NK-92 treated with Interleukin-12 subunit alpha and Interleukin-12 subunit beta, amount 100 ng/mL, for 24 hours (cell line): ENCODE data around the gene OR52I1.

Source experiments
- DNase-seq: peaks from one replicate; lab custom pipeline; 2025; lab: John Stamatoyannopoulos, UW

Gene OR52I1

GRCh38 chr11:4593739-4594138 is at the start of gene OR52I1:
Gene OR52I1 (plus strand): TSS chr11:4594039. CDS start chr11:4594039, 0 bp downstream.
- DNase-seq = no peak

DNA sequence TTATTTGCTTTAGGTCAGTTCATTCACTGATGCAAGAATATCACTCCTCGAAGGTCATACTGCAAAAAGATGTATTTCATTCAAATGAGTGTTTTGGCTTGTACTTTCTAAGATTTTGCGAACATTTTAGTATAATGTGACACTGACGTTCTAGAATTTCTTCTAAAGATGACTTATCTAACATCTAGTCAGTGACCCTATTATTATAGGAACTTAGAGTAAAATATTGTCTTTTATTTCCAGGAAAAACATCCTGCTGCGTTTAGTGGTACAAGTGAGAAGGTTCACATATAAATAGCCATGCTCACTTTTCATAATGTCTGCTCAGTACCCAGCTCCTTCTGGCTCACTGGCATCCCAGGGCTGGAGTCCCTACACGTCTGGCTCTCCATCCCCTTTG is 48.9 kb upstream of the OR52I1 start, which contains the start of gene OR52M1:
TSS of gene OR52M1 (plus strand) at position 301 of the 400 bp plus-strand sequence. CDS start at position 301, 0 bp downstream.
- DNase-seq = no peak

DNA sequence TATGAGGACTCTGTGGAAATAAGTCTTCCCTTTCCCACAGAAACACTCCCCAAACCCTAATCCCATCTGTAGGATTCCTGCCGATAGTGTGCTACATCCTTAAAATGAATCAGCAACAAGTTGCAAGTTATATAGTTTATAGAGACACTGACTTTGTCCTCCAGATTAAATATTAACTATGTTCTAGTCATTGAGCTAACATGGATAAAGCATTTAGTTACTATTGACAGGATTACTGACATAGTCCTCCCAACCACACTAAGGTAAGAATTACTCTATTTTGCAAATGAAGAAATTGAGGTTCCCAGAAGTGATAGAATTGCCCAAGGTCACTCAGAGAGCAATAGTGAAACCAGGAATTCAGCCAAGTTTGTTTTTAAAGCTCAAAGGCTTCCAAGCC is 47.0 kb upstream of the OR52I1 start:
- DNase-seq = no peak

DNA sequence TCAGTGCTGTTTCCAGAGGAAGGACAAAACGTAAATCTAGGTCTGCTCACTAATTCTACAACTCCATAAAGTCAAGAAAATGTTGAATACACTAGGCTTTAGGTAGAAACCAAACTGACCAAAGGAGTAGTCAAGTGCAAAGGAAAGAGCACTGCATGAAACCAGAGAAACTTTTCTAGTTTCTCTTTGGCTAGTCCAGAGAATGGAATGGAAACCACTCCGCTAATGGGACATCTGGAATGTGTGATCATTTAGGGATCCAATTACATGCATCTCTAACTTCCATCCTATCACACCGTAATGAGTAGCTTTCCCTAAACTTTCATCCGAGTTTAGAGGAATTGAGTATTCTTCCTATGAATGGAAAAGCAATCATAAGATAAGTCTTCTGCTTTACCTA is 46.4 kb upstream of the OR52I1 start:
- DNase-seq = no peak

GRCh38 chr11:4551346-4551979 is 42.4 kb upstream of the OR52I1 start:
- no peak for DNase-seq

DNA sequence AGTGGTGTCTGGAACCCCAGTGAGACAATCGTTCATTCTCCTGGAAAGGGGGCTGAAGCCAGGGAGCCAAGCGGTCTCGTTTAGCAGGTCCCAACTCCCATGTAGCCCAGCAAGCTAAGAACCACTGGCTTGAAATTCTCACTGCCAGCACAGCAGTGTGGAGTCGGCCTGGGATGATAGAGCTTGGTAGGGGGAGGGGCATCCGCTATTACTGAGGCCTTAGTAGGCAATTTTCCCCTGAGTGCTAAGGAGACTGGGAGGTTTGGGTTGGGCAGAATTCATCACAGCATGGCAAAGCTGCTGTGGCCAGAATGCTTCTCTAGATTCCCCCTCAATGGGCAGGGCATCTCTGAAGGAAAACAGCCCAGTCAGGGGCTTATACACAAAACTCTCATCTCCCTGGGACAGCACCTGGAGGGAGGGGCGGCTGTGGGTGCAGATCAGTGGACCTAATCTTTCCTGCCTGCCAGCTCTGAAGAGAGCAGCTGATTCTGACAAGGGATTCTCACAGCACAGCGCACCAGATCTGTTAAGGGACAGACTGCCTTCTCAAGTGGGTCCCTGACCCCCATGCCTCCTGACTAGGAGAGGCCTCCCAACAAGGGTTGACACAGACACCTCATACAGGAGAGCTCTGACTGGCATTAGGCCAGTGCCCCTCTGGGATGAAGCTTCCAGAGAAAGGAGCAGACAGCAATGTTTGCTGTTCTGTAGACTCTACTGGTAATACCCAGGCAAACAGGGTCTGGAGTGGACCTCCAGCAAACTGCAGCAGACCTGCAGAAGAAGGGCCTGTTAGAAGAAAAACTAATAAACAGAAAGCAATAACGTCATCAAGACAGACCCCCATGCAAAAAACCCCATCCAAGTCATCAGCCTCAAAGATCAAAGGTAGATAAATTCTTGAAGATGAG is 34.1 kb upstream of the OR52I1 start:
- DNase-seq = no peak

- no peak for DNase-seq
Observed at GRCh38 chr11:4560467-4560866, 33.4 kb upstream of the OR52I1 start.

- no peak for DNase-seq
Observed at GRCh38 chr11:4565371-4565770, 28.5 kb upstream of the OR52I1 start.

DNA sequence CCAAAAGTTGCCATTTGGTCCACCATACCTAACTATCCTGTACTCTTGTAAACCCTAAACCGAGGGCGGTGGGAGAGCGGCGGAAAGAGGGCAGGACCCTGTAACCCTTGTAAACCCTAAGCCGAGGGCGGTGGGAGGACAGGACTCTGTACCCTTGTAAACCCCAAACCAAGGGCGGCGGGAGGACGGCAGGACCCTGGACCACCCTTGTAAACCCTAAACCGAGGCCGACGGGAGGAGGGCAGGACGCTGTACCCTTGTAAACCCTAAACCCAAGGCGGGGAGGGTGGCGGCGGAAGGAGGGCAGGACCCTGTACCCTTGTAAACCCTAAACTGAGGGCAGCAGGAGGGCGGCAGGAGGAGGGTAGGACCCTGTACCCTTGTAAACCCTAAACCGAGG is 24.8 kb upstream of the OR52I1 start:
- DNase-seq = no peak

DNA sequence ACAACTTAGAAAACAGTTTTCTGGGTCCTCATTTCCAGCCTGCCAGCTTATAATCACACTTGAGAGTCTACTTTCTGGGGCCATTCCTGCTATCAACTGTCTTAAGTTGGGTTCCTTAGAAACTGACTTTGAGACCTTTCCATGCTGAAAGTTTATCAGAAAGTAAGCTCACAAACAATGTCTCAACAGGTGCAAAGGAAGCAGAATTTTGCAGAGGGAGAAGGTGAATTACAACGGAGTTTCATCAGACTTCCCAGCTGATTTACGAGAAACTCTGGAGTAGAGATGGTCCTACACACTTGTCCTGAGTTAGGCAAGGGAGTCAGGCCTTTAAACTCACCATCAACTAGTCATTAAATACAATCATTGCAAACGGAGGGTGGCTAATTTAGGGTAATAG is 17.0 kb upstream of the OR52I1 start:
- DNase-seq = no peak

DNA sequence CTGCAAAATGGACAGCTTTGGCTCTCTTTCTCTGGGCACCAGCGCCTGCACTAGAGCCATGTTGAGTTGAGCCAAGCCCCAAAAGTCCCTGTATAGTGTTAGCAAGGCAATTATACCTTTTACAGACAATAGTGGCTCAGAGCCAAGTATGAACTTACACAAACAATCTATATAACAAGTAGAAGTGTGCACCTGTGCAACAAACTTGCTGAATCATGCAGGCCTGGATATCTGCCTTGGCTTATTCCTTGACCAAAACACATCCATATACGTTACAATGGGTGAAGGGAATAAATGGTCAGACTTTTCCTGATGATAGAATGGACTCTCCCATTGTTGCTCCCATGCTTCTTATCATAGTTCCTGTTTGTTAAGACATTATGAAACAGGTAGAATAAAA is 16.1 kb upstream of the OR52I1 start:
- DNase-seq = no peak

DNA sequence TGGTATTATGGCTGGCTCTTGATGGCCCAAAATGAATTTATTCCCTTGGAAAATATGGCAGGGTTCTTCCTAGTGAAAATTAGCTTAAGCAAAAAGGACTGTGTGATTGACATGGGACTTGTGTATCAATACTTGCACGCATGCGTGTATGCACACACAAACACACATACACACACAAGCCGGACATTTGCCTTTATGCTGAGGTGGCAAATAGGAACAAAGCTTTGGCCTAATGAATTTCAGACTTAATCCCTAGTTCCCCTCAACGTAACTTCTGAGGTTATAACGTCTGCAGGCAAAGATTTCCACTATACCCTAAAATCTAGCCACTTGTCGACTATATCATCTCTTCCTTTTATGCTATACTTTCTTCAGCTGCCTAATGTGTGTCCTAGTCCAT is 15.2 kb upstream of the OR52I1 start:
- no peak for DNase-seq

GRCh38 chr11:4580124-4580523 is 13.7 kb upstream of the OR52I1 start:
- DNase-seq = no peak

- DNase-seq = no peak
Observed at GRCh38 chr11:4581443-4581842, 12.4 kb upstream of the OR52I1 start, which contains the start of gene OR52I2. Gene OR52I2 (plus strand): TSS chr11:4581743.

DNA sequence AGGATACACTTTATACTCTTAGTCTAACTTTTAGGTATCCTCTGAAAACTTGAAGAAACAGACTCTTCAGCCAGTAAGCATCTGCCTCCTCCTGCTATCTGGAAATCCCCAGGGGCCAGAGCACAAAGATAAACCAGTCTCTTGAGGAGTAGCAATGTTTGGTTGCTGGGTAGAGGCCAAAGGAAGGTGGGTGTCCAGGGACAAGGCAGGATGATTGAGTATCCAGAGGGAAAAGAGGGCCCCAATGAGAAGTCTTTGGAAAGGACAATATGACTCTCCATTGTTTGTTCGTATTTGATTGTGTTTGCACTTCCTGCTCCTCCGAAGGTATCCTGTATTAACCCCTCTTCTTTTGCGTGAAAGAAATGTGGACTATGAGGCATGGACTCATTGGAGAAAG is 4.8 kb upstream of the OR52I1 start:
- DNase-seq = no peak

GRCh38 chr11:4605057-4605456 is 11.2 kb downstream of the OR52I1 start:
- no peak for DNase-seq

DNA sequence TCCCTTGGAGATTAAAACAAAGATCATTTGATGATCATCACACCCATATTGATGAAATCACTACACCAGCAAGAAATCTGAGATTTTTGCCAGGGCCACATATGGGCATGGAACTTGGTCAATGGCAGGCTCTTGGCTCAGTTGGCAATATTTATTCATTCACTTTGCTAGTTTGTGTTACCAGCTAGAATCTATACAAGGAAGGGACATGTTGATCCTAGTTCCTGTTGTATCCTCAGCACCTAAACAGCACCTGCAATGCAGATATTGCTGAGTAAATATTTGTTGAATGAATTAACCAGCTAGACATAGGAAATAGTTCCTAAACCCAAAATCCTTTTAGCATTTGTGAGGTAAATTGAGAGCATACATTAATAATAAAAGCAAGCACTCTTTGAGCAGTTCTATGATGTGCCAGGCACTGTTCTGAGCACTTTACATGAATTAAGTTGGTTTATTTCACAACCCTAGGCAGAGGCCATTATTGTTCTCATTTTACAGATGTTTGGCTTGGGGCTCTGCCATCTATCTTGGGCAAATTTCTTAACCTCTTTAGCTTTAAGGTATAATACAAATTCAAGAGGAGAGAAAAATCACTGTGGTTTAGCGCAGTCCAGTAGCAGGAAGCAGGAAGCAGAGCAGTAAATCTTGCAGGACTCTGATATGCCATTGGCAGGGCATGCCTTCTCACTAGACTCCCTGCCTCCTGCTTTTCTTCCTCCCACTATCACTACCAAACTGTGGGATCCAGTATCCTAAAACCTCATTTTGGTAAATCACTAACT is 12.6 kb downstream of the OR52I1 start:
- no peak for DNase-seq

GRCh38 chr11:4607096-4607495 is 13.3 kb downstream of the OR52I1 start:
- DNase-seq = no peak

DNA sequence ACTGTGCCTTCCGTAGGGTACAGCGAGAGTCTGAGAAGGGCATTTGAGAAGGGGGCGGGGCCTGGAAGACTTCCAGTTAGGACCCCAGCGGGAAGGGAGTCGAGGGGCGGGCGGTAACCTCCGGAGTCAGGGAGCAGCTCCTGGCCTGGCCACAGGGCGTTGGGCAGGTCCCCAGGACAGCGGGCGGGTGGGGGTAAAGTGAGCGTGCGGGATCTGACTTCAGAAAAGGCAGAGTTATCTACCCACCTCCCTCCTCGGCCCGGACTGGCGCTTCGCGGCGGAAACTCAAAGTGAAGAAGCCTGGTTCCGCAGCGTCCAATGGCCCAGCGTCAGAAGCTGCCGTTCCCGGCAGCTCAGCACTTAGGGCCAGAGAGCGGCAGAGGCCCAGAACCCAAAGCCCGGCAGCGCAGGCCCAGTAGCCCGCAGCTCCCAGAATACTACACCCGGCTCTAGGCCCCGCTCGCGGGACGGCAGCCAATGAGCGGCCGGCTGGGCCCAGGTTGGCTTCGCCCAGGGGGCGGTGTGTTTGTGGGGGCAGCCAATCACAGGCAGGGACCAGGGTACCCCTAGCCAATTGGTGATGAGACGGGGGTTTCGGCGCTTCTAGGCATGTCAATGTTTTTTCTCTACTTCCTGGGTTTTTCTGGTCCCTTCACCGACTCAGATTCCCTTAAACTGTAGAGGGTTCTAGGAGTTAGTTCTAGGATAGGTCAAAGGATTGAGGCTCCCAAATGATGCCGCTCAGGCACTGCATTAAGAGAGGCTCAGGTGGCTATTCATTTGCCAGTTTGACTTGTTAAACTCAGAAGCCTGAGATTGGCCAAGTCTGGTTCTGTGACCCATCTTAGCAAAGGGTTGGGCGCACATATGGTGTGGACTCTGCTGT is 14.2 kb downstream of the OR52I1 start, which contains the start of gene TRIM68:
TSS of gene TRIM68 (minus strand) at position 451 of the 886 bp plus-strand sequence. CDS start 2,727 bp downstream, outside the sequence.
- peak; percentile 92 for DNase-seq

GRCh38 chr11:4610258-4610935 is 16.6 kb downstream of the OR52I1 start:
- DNase-seq = no peak

DNA sequence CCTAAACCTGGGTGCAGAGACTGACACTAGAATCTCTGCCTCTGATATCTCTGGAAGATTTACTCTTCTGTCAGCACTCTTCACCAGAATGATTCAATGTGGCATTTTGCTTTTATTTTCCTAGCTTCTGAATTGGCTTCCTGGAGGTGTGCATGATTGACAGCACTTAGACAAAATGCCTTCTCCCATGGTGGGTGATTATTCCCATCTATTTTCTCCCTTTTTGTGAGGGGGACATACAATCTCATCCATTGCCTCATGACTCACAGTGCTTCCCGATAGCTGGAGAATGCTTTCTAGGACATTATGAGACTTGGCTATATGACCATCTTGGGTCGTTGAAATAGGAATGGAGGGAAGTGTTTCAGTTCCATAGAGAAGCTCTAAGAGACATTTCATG is 18.1 kb downstream of the OR52I1 start:
- no peak for DNase-seq
